Measurements from ENCODE around the gene MTMR1.

MTMR1 gene

GRCh38 chrX:150719621-150720020, 26.4 kb downstream of the MTMR1 start:
- H3K9me3 ChIP-seq: no peaks in the 10 kb centered on the region
- TF ChIP-seq, protein P1, sequence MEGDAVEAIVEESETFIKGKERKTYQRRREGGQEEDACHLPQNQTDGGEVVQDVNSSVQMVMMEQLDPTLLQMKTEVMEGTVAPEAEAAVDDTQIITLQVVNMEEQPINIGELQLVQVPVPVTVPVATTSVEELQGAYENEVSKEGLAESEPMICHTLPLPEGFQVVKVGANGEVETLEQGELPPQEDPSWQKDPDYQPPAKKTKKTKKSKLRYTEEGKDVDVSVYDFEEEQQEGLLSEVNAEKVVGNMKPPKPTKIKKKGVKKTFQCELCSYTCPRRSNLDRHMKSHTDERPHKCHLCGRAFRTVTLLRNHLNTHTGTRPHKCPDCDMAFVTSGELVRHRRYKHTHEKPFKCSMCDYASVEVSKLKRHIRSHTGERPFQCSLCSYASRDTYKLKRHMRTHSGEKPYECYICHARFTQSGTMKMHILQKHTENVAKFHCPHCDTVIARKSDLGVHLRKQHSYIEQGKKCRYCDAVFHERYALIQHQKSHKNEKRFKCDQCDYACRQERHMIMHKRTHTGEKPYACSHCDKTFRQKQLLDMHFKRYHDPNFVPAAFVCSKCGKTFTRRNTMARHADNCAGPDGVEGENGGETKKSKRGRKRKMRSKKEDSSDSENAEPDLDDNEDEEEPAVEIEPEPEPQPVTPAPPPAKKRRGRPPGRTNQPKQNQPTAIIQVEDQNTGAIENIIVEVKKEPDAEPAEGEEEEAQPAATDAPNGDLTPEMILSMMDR (IDR thresholded peaks at IDR 0.05): no peak
- H3K27ac ChIP-seq: no peak overlapping the region
- H3K4me1 ChIP-seq (ENCODE audit: control insufficient read depth in 1 of 2, insufficient read depth in 1 of 2, low read depth in 1 of 2, low read length in 1 of 2): no peaks in the 10 kb centered on the region
- no peaks in the 10 kb centered on the region for H3K27me3 ChIP-seq
- H3K36me3 ChIP-seq: no peaks in the 10 kb centered on the region
- H3K4me3 ChIP-seq (ENCODE audit: low read depth in 1 of 2, low read length in 1 of 2): no peak overlapping the region

GRCh38 chrX:150729956-150730355, 36.8 kb downstream of the MTMR1 start:
- Histone ChIP-seq H3K36me3 (peaks cover 6% of the 10 kb centered on the region), H3K27me3 (no peaks in the 10 kb centered on the region), H3K4me3 (ENCODE audit: low read depth in 1 of 2, low read length in 1 of 2) (peak overlapping the region in 1 of 2 experiments; percentile 36), H3K9me3 (no peaks in the 10 kb centered on the region), H3K4me1 (ENCODE audit: control insufficient read depth in 1 of 2, insufficient read depth in 1 of 2, low read depth in 1 of 2, low read length in 1 of 2) (peaks cover 11 to 18% of the 10 kb centered on the region in 2 experiments), H3K27ac (peak overlapping the region; percentile 71)
- TF ChIP-seq, protein P1 (IDR thresholded peaks at IDR 0.05): no peak

DNA sequence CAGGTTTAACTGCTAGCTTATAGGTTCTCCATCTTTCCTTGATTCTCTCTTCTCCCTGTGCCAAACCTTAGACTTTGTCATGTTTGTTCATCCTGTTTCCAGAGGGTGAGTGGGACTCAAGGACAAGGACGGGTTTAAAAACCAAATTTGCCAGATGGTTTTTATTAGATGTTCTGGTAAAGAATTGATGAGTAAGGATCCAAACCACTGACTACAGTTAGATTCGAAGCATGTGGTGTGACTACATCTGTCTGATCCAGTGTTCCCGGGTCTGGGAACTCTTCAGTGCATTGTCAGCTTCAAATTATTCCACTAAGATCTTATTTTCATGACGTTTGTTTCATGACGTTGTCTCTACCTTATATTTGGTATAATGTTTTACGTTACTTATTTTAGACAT, 37.5 kb downstream of the MTMR1 start:
- Histone ChIP-seq H3K9me3 (no peaks in the 10 kb centered on the region), H3K4me1 (ENCODE audit: control insufficient read depth in 1 of 2, insufficient read depth in 1 of 2, low read depth in 1 of 2, low read length in 1 of 2) (peaks cover 11 to 22% of the 10 kb centered on the region in 2 experiments), H3K27ac (peak overlapping the region; percentile 71)

GRCh38 chrX:150731795-150732194, 38.6 kb downstream of the MTMR1 start:
- no peak overlapping the region for H3K4me3 ChIP-seq (ENCODE audit: low read depth in 1 of 2, low read length in 1 of 2)
- H3K4me1 ChIP-seq (ENCODE audit: control insufficient read depth in 1 of 2, insufficient read depth in 1 of 2, low read depth in 1 of 2, low read length in 1 of 2): peaks cover 11 to 26% of the 10 kb centered on the region in 2 experiments
- peaks cover 6% of the 10 kb centered on the region for H3K36me3 ChIP-seq
- H3K27ac ChIP-seq: no peak overlapping the region
- TF ChIP-seq, protein P1 (IDR thresholded peaks at IDR 0.05): no peak
- no peaks in the 10 kb centered on the region for H3K9me3 ChIP-seq
- H3K27me3 ChIP-seq: no peaks in the 10 kb centered on the region

More for the DNA sequence above, 37.5 kb downstream of the MTMR1 start:
- Histone ChIP-seq H3K27me3 (no peaks in the 10 kb centered on the region), H3K36me3 (peaks cover 6% of the 10 kb centered on the region), H3K4me3 (ENCODE audit: low read depth in 1 of 2, low read length in 1 of 2) (no peak overlapping the region)
- TF ChIP-seq, protein P1 (IDR thresholded peaks at IDR 0.05): no peak

DNA sequence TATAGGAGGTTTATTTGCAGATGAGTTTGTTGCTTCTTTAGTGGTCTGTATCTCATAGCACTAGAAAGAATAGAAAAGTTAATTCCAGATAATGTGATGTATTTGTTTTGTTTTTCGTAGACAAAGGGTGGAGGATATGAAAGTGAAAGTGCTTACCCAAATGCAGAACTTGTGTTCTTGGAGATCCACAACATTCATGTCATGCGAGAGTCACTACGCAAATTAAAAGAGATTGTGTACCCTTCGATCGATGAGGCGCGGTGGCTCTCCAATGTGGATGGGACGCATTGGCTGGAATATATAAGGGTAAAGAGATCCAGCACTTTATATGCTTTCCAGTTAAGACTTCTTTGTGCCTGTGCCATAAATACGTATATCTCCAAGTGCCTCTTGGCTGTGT, 43.3 kb downstream of the MTMR1 start:
- H3K9me3 ChIP-seq: no peaks in the 10 kb centered on the region
- H3K36me3 ChIP-seq: peaks cover 29% of the 10 kb centered on the region
- H3K4me3 ChIP-seq (ENCODE audit: low read depth in 1 of 2, low read length in 1 of 2): peak overlapping the region in 1 of 2 experiments; percentile 49
- TF ChIP-seq, protein P1 (IDR thresholded peaks at IDR 0.05): no peak
- H3K27me3 ChIP-seq: no peaks in the 10 kb centered on the region
- peaks cover 0 to 8% of the 10 kb centered on the region in 2 experiments for H3K4me1 ChIP-seq (ENCODE audit: control insufficient read depth in 1 of 2, insufficient read depth in 1 of 2, low read depth in 1 of 2, low read length in 1 of 2)
- peak overlapping the region; percentile 89 for H3K27ac ChIP-seq

DNA sequence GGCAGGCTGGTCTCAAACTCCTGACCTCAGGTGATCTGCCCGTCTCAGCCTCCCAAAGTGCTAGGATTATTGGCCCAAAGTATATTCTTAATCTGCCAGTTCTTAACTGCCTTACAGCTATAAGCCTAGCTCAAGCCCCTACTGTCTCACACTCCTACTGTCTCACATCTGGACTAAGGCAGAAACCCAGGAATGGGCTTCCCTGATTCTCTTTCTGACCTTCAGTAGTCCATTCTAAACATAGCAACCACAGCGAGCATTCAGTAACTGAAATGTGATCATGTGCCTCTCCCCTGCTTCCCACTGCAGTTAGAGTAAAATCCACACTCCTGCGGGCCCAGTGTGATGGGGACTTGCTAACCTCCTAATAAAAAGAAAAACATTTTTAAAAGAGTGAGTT, 58.9 kb downstream of the MTMR1 start:
- Histone ChIP-seq H3K4me1 (ENCODE audit: control insufficient read depth in 1 of 2, insufficient read depth in 1 of 2, low read depth in 1 of 2, low read length in 1 of 2) (no peaks in the 10 kb centered on the region), H3K27me3 (no peaks in the 10 kb centered on the region), H3K9me3 (no peaks in the 10 kb centered on the region), H3K36me3 (peaks cover 40% of the 10 kb centered on the region), H3K27ac (no peak overlapping the region), H3K4me3 (ENCODE audit: low read depth in 1 of 2, low read length in 1 of 2) (no peak overlapping the region)
- TF ChIP-seq, protein P1 (IDR thresholded peaks at IDR 0.05): no peak
